A549 (cell line): Measurements from ENCODE around the gene ERGIC1. TPM values are rescaled to one million over a fixed set of nuclear protein-coding genes. Genes with fewer than 3 reads are reported as not detected.

Experiments used
- ATAC-seq, 2 experiments: fragments of 200-7000 bp in 1 of 2; fragments of >200 bp in 1 of 2; cut with Nextera tagmentation in 1 of 2; cut with Tn5 transposase in 1 of 2; 3 replicates each; pipeline versions ENCODE4 v1.8.0 to v1.9.1; 2018 to 2020; ENCODE audit warnings: mild to moderate bottlenecking in 1 of 2, moderate library complexity in 1 of 2
- CTCF ChIA-PET: fragments of 300-600 bp; sonication (Branson Sonifier 250); formaldehyde crosslinking; extraction: SDS; loops from one replicate; lab custom pipeline; 2021; ENCODE audit warnings: antibody characterized with exemption, inconsistent platforms; lab: Yijun Ruan, JAX
- POLR2A ChIA-PET: fragments of 350-600 bp; formaldehyde crosslinking; extraction: SDS; loops from one replicate; lab custom pipeline; 2021; ENCODE audit warnings: antibody characterized with exemption, inconsistent platforms; lab: Yijun Ruan, JAX
- DNase-seq, 2 experiments: peaks; one replicate each; pipeline versions ENCODE4 v3.0.0 to v3.0.0-alpha.2; 2011 to 2016; ENCODE audit warnings: low read depth in 1 of 2, low spot score in 1 of 2
- FAIRE-seq: peaks from 2 replicates; lab custom pipeline; 2011; peaks lifted over from hg19 to GRCh38; lab: Jason Lieb, UNC
- H3K27ac ChIP-seq, 2 experiments: fragments of >200 bp; sonication (Bioruptor Twin); formaldehyde crosslinking; 3 replicates each; pipeline ENCODE4 v1.5.1; 2016 to 2017
- H3K4me1 ChIP-seq: fragments of >200 bp; sonication (Bioruptor Twin); formaldehyde crosslinking; 3 replicates; pipeline ENCODE4 v1.6.1; 2016
- H3K4me2 ChIP-seq: fragments of >200 bp; sonication (Bioruptor Twin); formaldehyde crosslinking; 3 replicates; pipeline ENCODE4 v1.6.1; 2016
- H3K4me3 ChIP-seq: fragments of >200 bp; sonication (Bioruptor Twin); formaldehyde crosslinking; 3 replicates; pipeline ENCODE4 v1.5.1; 2016
- H3K9me3 ChIP-seq: fragments of >200 bp; sonication (Bioruptor Twin); formaldehyde crosslinking; 3 replicates; pipeline ENCODE4 v1.6.1; 2016
- CHD2 ChIP-seq: fragments of 150-350 bp; IDR thresholded peaks from 2 replicates; pipeline ENCODE4 v1.6.1; 2014; ENCODE audit warnings: low read length; ENCODE audit not compliant: partially characterized antibody
- EHF ChIP-seq: fragments of 250-450 bp; sonication (Bioruptor Pico); IDR thresholded peaks from 2 replicates; pipeline ENCODE4 v1.5.0; 2020; ENCODE audit warnings: mild to moderate bottlenecking
- EHMT2 ChIP-seq: fragments of 200-600 bp; sonication (generic); IDR thresholded peaks from 2 replicates; pipeline ENCODE4 v1.6.1; 2016; ENCODE audit warnings: antibody characterized with exemption, low read depth, mild to moderate bottlenecking, moderate library complexity
- EP300 ChIP-seq, 2 experiments: fragments of >200 bp; sonication (Bioruptor Twin); formaldehyde crosslinking; IDR thresholded peaks; 2 replicates in 1 of 2; 3 replicates in 1 of 2; pipeline ENCODE4 v1.6.1; 2016 to 2017
- FOSB ChIP-seq: fragments of 250-450 bp; sonication (Bioruptor Pico); IDR thresholded peaks from 2 replicates; pipeline ENCODE4 v1.5.0; 2020; ENCODE audit warnings: mild to moderate bottlenecking, moderate library complexity
- FOSL2 ChIP-seq, 2 experiments: fragments of 450-650 bp in 1 of 2; fragments of >200 bp in 1 of 2; sonication (Bioruptor Twin) in 1 of 2; formaldehyde crosslinking; IDR thresholded peaks; 2 replicates each; pipeline versions ENCODE4 v1.5.0 to v1.6.1; 2016 to 2020; ENCODE audit warnings: mild to moderate bottlenecking in 1 of 2, moderate library complexity in 1 of 2
- FOXS1 ChIP-seq: fragments of 250-450 bp; sonication (Bioruptor Pico); IDR thresholded peaks from 2 replicates; pipeline ENCODE4 v1.5.0; 2020; ENCODE audit warnings: mild to moderate bottlenecking, moderate library complexity
- GATA3 ChIP-seq: IDR thresholded peaks from 2 replicates; pipeline ENCODE4 v1.6.1; 2012; ENCODE audit warnings: borderline replicate concordance
- HEYL ChIP-seq: fragments of 250-450 bp; sonication (Bioruptor Pico); IDR thresholded peaks from 2 replicates; pipeline ENCODE4 v1.8.0; 2021; ENCODE audit warnings: mild to moderate bottlenecking, moderate library complexity
- HOXA7 ChIP-seq: fragments of 250-450 bp; sonication (Bioruptor Pico); IDR thresholded peaks from 2 replicates; pipeline ENCODE4 v1.5.0; 2020; ENCODE audit warnings: mild to moderate bottlenecking, moderate library complexity
- HOXB13 ChIP-seq: fragments of 250-450 bp; sonication (Bioruptor Pico); IDR thresholded peaks from 2 replicates; pipeline ENCODE4 v1.5.0; 2020; ENCODE audit warnings: low read depth, mild to moderate bottlenecking, moderate library complexity
- JUN ChIP-seq, 2 experiments: fragments of >200 bp; sonication (Bioruptor Twin); formaldehyde crosslinking; IDR thresholded peaks; 2 replicates in 1 of 2; 3 replicates in 1 of 2; pipeline ENCODE4 v1.6.1; 2016 to 2017
- JUNB ChIP-seq: fragments of >200 bp; sonication (Bioruptor Twin); formaldehyde crosslinking; IDR thresholded peaks from 2 replicates; pipeline ENCODE4 v1.6.1; 2016
- MAFK ChIP-seq: fragments of 450-650 bp; IDR thresholded peaks from 2 replicates; pipeline ENCODE4 v1.6.1; 2014; ENCODE audit not compliant: partially characterized antibody
- MYC ChIP-seq: IDR thresholded peaks from 2 replicates; pipeline ENCODE4 v1.6.1; 2012; ENCODE audit warnings: mild to moderate bottlenecking, inconsistent platforms, low read length, improper control_type of control experiment, borderline replicate concordance
- NPAS2 ChIP-seq: fragments of 250-450 bp; sonication (Bioruptor Pico); IDR thresholded peaks from 2 replicates; pipeline ENCODE4 v1.8.0; 2022; ENCODE audit warnings: mild to moderate bottlenecking, moderate library complexity, borderline replicate concordance
- NR3C1 ChIP-seq: fragments of >200 bp; sonication (Bioruptor Twin); formaldehyde crosslinking; IDR thresholded peaks from 3 replicates; pipeline ENCODE4 v1.6.1; 2017
- POLR2A ChIP-seq: IDR thresholded peaks from 2 replicates; pipeline ENCODE4 v1.6.1; 2012; ENCODE audit warnings: mild to moderate bottlenecking, low read length
- POLR2AphosphoS2 ChIP-seq: conservative IDR thresholded peaks from 2 replicates; pipeline ENCODE4 v1.6.1; 2012; ENCODE audit warnings: low read length, improper control_type of control experiment, inconsistent platforms
- RAD21 ChIP-seq, 2 experiments: fragments of >200 bp in 1 of 2; sonication (Bioruptor Twin) in 1 of 2; formaldehyde crosslinking in 1 of 2; IDR thresholded peaks in 1 of 2; conservative IDR thresholded peaks in 1 of 2; 2 replicates in 1 of 2; 3 replicates in 1 of 2; pipeline ENCODE4 v1.6.1; 2012 to 2018; ENCODE audit warnings: inconsistent platforms in 1 of 2
- RCOR1 ChIP-seq: fragments of 150-350 bp; IDR thresholded peaks from 2 replicates; pipeline ENCODE4 v1.6.1; 2014; ENCODE audit warnings: antibody characterized with exemption, low read length, low read depth
- RNF2 ChIP-seq: fragments of 200-600 bp; sonication (generic); IDR thresholded peaks from 2 replicates; pipeline ENCODE4 v1.6.1; 2016; ENCODE audit warnings: low read depth, mild to moderate bottlenecking, antibody characterized with exemption, moderate library complexity, borderline replicate concordance
- SREBF2 ChIP-seq: fragments of 450-650 bp; IDR thresholded peaks from 2 replicates; pipeline ENCODE4 v1.6.1; 2014; ENCODE audit warnings: mild to moderate bottlenecking, moderate library complexity
- TP53 ChIP-seq: fragments of 250-450 bp; sonication (Bioruptor Pico); IDR thresholded peaks from 2 replicates; pipeline ENCODE4 v1.5.0; 2021; ENCODE audit warnings: mild to moderate bottlenecking, moderate library complexity
- ZC3H11A ChIP-seq: fragments of 450-650 bp; IDR thresholded peaks from 2 replicates; pipeline ENCODE4 v1.6.1; 2014; ENCODE audit warnings: antibody characterized with exemption, mild to moderate bottlenecking
- ZFP36 ChIP-seq: fragments of 450-650 bp; IDR thresholded peaks from 2 replicates; pipeline ENCODE4 v1.6.1; 2014; ENCODE audit warnings: borderline replicate concordance; ENCODE audit not compliant: partially characterized antibody
- ZNF302 ChIP-seq: fragments of 250-450 bp; sonication (Bioruptor Pico); IDR thresholded peaks from 2 replicates; pipeline ENCODE4 v1.9.0; 2021; ENCODE audit warnings: inconsistent platforms, mild to moderate bottlenecking, moderate library complexity
- ZSCAN20 ChIP-seq: fragments of 250-450 bp; sonication (Bioruptor Pico); IDR thresholded peaks from 2 replicates; pipeline ENCODE4 v1.8.0; 2022; ENCODE audit warnings: mild to moderate bottlenecking, moderate library complexity
- WGBS: methylation state at CpG from one replicate; pipeline ENCODE4 v1.1.6; 2017; ENCODE audit errors: missing lambda C conversion rate; 5-methylcytosine and 5-hydroxymethylcytosine counted together
- polyA plus RNA-seq, 4 experiments: library from polyadenylated mRNA; depleted of rRNA in 3 of 4; stranded (reverse); fragments of >200 nt; fragmentation: RNase III in 1 of 4; extraction: RNeasy Plus Mini Kit Qiagen cat#74134 plus additional on column Dnase treatment in 1 of 4; gene quantifications; 2 replicates in 3 of 4; 3 replicates in 1 of 4; pipeline ENCODE4 v1.2.3, GENCODE V29; 2011 to 2017
- TF ChIP-seq, protein P1 (sequence below): IDR thresholded peaks from 2 replicates; pipeline ENCODE4 v1.6.1; 2012
- TF ChIP-seq, protein P2 (sequence below): fragments of 250-450 bp; sonication (Bioruptor Pico); IDR thresholded peaks from 2 replicates; pipeline ENCODE4 v1.5.0; 2021; ENCODE audit warnings: mild to moderate bottlenecking, moderate library complexity, borderline replicate concordance
- TF ChIP-seq, protein P3 (sequence below): fragments of 450-650 bp; IDR thresholded peaks from 2 replicates; pipeline ENCODE4 v1.6.1; 2014; ENCODE audit warnings: antibody characterized with exemption
- TF ChIP-seq, protein P4 (sequence below): fragments of 250-450 bp; sonication (Bioruptor Pico); IDR thresholded peaks from 2 replicates; pipeline ENCODE4 v1.5.0; 2020; ENCODE audit warnings: low read depth, mild to moderate bottlenecking, moderate library complexity
- TF ChIP-seq, protein P5 (sequence below): IDR thresholded peaks from 2 replicates; pipeline ENCODE4 v1.6.1; 2012; ENCODE audit warnings: low read depth, borderline replicate concordance
- TF ChIP-seq, protein P6 (sequence below): fragments of >200 bp; sonication (Bioruptor Twin); formaldehyde crosslinking; IDR thresholded peaks from 3 replicates; pipeline ENCODE4 v1.5.1; 2016
- TF ChIP-seq, protein P7 (sequence below): fragments of >200 bp; sonication (Bioruptor Twin); formaldehyde crosslinking; IDR thresholded peaks from 3 replicates; pipeline ENCODE4 v1.6.1; 2016

The ERGIC1 gene
- polyA plus RNA-seq, 2 of the 4 experiments (the other 2 are of a cell fraction), result 176 to 304 TPM

DNA sequence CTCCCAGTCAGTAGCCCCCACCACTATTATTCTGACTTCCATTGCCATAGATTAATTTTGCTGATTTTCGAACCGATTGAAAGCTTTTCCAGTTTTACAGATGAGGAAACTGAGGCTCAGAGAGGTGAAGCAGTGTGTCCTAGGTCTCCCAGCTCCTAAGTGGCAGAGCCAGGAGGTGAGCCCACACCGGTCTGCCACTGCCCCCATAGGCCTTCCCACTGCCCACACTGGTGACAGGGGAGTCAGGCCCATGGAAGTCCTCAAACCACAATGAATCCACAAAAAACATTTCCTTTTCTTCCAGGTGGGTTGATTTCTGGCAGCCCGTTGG lies 70.2 kb downstream of the ERGIC1 start:
- Histone ChIP-seq H3K4me3 (no peak overlapping the region), H3K27ac (peak overlapping the region; percentile 99 to 100), H3K4me2 (peak overlapping the region; percentile 66), H3K9me3 (no peaks in the 10 kb centered on the region), H3K4me1 (peaks cover 90% of the 10 kb centered on the region)
- FAIRE-seq (no peak), DNase-seq (no peak), ATAC-seq (no peak)
- CTCF ChIA-PET, result interaction anchor here (0.7 to 12.0 kb wide), 10 partner anchors 8 to 197 kb away, joined by 4 to 131 read pairs (median 6); partner anchors contain the start of gene DUSP1
- POLR2A ChIA-PET, result interaction anchor here (0.5 to 2.9 kb wide), 8 partner anchors 16 to 197 kb away, joined by 3 to 29 read pairs (median 4); partner anchors contain the start of gene DUSP1
- WGBS, result 72% methylated on average over 4 of the region's 4 CpGs
- TF ChIP-seq EP300 (IDR thresholded peaks at IDR 0.05) (no peak), ZNF302 (0 out of 2 replicates have a peak, but pooled peaks have one; percentile 6), FOSL2 (IDR thresholded peaks at IDR 0.05) (no peak), FOSL2 (CRISPR knock-in tag; IDR thresholded peaks at IDR 0.05) (no peak), RCOR1 (no peak), JUNB (no peak), JUN (IDR thresholded peaks at IDR 0.05) (peak in 1 of 2 experiments; percentile 8; a peak in 1 of 5 replicates), TP53 (0 out of 2 replicates have a peak, but pooled peaks have one; percentile 31), EHF (no peak), MAFK (no peak), CHD2 (no peak), EHMT2 (no peak), HOXB13 (CRISPR knock-in tag) (peak; percentile 45; the same call in 1 of the 2 replicates), HOXA7 (peak; percentile 46; the same call in 1 of the 2 replicates), MYC (no peak), FOSB (peak; percentile 84), FOXS1 (no peak; the same call in none of the 2 replicates), POLR2A (no peak), GATA3 (no peak), ZC3H11A (no peak), ZFP36 (no peak), POLR2AphosphoS2 (no peak), NR3C1 (no peak), RNF2 (no peak), HEYL (CRISPR knock-in tag) (peak; percentile 82; the same call in 1 of the 2 replicates), RAD21 (conservative IDR thresholded peaks at IDR 0.05 in 1 of 2, IDR thresholded peaks at IDR 0.05 in 1 of 2) (no peak), ZSCAN20 (CRISPR knock-in tag) (0 out of 2 replicates have a peak, but pooled peaks have one; percentile 44), SREBF2 (no peak), NPAS2 (CRISPR knock-in tag) (no peak)
- TF ChIP-seq, protein P1, sequence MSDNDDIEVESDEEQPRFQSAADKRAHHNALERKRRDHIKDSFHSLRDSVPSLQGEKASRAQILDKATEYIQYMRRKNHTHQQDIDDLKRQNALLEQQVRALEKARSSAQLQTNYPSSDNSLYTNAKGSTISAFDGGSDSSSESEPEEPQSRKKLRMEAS, result no peak
- TF ChIP-seq, protein P2, sequence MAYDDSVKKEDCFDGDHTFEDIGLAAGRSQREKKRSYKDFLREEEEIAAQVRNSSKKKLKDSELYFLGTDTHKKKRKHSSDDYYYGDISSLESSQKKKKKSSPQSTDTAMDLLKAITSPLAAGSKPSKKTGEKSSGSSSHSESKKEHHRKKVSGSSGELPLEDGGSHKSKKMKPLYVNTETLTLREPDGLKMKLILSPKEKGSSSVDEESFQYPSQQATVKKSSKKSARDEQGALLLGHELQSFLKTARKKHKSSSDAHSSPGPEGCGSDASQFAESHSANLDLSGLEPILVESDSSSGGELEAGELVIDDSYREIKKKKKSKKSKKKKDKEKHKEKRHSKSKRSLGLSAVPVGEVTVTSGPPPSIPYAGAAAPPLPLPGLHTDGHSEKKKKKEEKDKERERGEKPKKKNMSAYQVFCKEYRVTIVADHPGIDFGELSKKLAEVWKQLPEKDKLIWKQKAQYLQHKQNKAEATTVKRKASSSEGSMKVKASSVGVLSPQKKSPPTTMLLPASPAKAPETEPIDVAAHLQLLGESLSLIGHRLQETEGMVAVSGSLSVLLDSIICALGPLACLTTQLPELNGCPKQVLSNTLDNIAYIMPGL, result no peak
- TF ChIP-seq, protein P3, sequence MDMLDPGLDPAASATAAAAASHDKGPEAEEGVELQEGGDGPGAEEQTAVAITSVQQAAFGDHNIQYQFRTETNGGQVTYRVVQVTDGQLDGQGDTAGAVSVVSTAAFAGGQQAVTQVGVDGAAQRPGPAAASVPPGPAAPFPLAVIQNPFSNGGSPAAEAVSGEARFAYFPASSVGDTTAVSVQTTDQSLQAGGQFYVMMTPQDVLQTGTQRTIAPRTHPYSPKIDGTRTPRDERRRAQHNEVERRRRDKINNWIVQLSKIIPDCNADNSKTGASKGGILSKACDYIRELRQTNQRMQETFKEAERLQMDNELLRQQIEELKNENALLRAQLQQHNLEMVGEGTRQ, result no peak
- TF ChIP-seq, protein P4, sequence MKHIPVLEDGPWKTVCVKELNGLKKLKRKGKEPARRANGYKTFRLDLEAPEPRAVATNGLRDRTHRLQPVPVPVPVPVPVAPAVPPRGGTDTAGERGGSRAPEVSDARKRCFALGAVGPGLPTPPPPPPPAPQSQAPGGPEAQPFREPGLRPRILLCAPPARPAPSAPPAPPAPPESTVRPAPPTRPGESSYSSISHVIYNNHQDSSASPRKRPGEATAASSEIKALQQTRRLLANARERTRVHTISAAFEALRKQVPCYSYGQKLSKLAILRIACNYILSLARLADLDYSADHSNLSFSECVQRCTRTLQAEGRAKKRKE (CRISPR knock-in tag), result peak; percentile 86
- TF ChIP-seq, protein P5, sequence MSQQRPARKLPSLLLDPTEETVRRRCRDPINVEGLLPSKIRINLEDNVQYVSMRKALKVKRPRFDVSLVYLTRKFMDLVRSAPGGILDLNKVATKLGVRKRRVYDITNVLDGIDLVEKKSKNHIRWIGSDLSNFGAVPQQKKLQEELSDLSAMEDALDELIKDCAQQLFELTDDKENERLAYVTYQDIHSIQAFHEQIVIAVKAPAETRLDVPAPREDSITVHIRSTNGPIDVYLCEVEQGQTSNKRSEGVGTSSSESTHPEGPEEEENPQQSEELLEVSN, result no peak
- TF ChIP-seq, protein P6, sequence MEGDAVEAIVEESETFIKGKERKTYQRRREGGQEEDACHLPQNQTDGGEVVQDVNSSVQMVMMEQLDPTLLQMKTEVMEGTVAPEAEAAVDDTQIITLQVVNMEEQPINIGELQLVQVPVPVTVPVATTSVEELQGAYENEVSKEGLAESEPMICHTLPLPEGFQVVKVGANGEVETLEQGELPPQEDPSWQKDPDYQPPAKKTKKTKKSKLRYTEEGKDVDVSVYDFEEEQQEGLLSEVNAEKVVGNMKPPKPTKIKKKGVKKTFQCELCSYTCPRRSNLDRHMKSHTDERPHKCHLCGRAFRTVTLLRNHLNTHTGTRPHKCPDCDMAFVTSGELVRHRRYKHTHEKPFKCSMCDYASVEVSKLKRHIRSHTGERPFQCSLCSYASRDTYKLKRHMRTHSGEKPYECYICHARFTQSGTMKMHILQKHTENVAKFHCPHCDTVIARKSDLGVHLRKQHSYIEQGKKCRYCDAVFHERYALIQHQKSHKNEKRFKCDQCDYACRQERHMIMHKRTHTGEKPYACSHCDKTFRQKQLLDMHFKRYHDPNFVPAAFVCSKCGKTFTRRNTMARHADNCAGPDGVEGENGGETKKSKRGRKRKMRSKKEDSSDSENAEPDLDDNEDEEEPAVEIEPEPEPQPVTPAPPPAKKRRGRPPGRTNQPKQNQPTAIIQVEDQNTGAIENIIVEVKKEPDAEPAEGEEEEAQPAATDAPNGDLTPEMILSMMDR, result no peak
- TF ChIP-seq, protein P7, sequence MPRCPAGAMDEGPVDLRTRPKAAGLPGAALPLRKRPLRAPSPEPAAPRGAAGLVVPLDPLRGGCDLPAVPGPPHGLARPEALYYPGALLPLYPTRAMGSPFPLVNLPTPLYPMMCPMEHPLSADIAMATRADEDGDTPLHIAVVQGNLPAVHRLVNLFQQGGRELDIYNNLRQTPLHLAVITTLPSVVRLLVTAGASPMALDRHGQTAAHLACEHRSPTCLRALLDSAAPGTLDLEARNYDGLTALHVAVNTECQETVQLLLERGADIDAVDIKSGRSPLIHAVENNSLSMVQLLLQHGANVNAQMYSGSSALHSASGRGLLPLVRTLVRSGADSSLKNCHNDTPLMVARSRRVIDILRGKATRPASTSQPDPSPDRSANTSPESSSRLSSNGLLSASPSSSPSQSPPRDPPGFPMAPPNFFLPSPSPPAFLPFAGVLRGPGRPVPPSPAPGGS, result no peak
